ENCODE data around the gene INAVA.
"Not testable (repeated sequence)": the region's sequence is repeated elsewhere in the genome, so short reads cannot be mapped to it uniquely, and the experiment has no call there.

The INAVA gene

GRCh38 chr1:200919386-200919785 is 24.7 kb downstream of the INAVA start:
- no peak for DNase-seq (ENCODE audit: low read depth in 2 of 2)

DNA sequence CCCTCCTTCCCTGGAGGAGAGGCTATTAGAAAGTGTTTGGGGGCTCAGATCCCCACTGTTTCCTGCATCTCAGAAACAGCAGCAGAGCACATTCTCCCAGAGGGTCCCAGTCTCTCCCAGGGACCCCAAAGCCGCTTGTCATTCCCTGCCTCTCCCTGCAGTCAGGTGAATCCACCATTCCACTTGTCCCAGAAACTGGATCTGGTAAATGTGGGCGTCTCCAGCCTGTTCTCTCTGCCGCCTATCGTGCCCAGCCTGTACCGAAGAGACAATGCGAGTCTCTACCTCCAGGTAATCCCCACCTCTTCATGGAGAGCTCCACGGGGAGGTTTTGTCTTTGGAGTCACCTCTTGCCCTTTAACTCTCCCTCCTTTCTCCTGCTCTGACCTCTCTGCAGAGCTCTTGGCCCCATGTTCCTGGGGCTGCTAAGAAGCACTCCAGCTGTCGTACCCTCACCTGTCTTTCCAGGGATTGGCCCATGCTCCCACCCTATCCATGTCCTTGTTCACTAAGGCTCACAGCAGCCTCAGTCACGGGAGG is 26.9 kb downstream of the INAVA start:
- no peak for DNase-seq (ENCODE audit: low read depth in 2 of 2)

DNA sequence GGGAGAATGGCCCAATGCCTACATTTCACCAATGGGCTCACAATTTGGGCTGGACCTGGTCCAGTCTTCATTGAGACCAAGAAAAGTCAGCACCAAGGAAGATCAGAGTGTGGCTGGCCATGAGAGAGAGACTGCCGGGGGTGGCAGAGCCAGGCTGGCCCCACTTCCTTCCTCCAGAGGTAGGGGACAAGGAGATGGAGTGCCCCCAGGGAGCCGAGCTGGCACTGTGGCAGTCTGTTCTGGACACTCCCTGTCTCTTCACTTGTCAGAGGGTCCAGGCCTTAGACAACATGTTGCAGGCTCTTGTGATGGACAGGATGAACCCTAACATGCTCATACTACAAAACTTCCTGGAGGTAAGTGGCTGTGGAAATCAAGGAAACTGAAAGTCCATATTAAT is 27.7 kb downstream of the INAVA start:
- DNase-seq (ENCODE audit: low read depth in 2 of 2): no peak

DNA sequence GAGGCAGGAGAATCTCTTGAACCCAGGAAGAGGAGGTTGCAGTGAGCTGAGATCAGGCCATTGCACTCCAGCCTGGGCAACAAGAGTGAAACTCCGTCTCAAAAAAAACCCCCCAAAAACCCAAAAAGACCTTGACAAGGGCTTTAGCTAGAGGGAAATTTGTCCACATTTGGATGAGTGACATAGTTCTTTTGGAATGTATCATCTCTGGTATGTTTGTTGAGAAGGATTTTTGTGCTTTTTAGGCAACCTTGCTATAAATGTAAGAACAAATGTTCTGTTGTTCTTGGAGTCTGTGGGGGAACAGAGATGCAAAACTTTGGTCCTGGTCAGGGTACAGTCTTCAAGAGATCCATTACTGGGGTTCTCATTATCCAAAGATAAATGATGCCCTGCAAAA is 28.9 kb downstream of the INAVA start:
- no peak for DNase-seq (ENCODE audit: low read depth in 2 of 2)

- no peak for DNase-seq (ENCODE audit: low read depth in 2 of 2)
Measured at GRCh38 chr1:200925831-200926230, 31.1 kb downstream of the INAVA start.

- no peak for DNase-seq (ENCODE audit: low read depth in 2 of 2)
Measured at GRCh38 chr1:200929530-200930278, 35.0 kb downstream of the INAVA start.

DNA sequence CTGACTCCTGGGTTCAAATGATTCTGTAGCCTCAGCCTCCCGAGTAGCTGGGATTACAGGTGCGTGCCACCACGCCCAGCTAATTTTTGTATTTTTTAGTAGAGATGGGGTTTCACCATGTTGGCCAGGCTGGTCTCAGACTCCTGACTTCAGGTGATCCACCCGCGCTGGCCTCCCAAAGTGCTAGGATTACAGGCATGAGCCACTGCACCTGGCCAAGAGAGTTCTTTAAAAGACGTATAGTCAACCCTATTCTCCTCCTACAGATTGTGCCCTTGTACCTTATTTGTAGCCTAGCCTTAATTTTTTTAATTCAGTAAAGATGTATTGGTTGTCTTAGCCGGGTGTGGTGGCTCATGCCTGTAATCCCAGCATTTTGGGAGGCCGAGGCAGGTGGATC is 35.6 kb downstream of the INAVA start:
- DNase-seq (ENCODE audit: low read depth in 2 of 2): not testable (repeated sequence)

- no peak for DNase-seq (ENCODE audit: low read depth in 2 of 2)
Measured at GRCh38 chr1:200931776-200932175, 37.1 kb downstream of the INAVA start.

DNA sequence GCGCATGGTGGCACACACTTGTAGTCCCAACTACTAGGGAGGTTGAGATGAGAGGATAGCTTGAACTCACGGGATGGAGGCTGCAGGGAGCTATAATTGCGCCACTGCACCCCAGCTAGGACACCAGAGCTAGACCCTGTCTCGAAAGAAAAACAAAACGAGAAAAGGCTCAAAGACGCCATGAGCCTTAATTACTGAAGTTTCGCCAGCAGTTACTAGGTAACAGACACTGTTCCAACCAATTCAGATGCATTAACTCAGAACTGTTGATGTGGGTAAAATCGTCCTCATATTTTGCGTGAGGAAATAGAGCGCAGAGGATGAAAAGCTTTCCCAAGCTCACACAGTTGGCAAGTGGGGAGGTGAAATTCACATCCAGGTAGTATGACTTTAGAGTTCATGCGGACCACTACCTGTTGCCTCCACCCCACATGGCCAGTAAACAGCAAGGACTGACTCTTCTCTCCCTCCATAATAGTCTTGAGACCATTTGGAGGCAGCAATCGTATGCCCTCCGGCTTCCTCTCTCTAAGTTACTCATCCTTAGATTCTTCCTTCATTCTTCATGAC is 40.1 kb downstream of the INAVA start:
- no peak for DNase-seq (ENCODE audit: low read depth in 2 of 2)

- not testable (repeated sequence) for DNase-seq (ENCODE audit: low read depth in 2 of 2)
Measured at GRCh38 chr1:200935286-200935962, 40.7 kb downstream of the INAVA start.

GRCh38 chr1:200938955-200939354 is 44.3 kb downstream of the INAVA start:
- DNase-seq (ENCODE audit: low read depth in 2 of 2): peak in 1 of 2 donors; percentile 21

GRCh38 chr1:200945111-200945510 is 50.4 kb downstream of the INAVA start:
- DNase-seq (ENCODE audit: low read depth in 2 of 2): no peak

GRCh38 chr1:200947059-200947566 is 52.4 kb downstream of the INAVA start:
- no peak for DNase-seq (ENCODE audit: low read depth in 2 of 2)

GRCh38 chr1:200949626-200950025 is 54.9 kb downstream of the INAVA start:
- DNase-seq (ENCODE audit: low read depth in 2 of 2): no peak

GRCh38 chr1:200951016-200951415 is 56.3 kb downstream of the INAVA start:
- DNase-seq (ENCODE audit: low read depth in 2 of 2): no peak

- DNase-seq (ENCODE audit: low read depth in 2 of 2): no peak
Measured at GRCh38 chr1:200954434-200954833, 59.7 kb downstream of the INAVA start.

DNA sequence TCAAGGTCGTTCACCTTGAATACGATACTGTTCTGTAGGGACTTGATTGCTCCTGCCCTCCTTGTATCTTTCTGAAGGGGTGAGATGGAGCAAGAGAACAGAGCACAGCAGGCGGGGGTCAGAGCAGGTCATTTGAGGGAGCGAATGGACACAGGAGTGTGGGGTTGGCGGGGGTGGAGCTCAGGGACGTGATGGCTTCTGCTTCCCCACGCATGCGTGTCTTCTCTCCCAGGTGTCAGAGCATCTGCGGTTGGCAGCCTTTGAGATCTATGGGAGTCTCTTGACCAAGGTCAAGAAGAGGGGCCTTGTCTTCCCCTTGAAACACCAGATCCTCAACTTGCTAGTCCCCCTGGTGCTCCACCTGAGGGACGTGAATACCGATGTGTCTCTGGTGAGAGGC is 63.9 kb downstream of the INAVA start:
- DNase-seq (ENCODE audit: low read depth in 2 of 2): no peak

DNA sequence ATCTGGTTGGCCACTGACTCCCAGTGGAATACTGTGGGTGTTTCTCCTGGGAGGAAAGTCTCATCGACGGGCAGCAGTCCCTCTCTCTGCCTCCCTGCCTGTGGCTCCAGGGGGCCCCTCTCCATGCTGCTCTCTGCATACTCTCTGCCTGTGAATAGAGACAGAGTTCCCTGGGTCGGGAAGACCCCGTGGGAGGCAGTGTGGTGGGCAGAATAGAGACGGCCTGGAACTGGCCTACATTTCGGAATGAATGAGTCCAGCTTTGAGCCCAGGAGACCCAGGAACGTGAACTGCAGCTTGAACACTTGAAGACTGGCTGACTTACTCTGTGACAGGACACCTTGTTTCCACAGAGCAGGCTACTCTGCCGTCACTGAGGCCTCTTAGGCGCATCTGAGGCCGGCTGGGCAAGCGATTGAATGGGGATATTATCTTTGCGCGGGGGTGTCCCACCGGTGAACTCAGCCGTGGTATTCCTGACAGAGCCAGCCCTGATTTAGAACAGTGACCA is 64.8 kb downstream of the INAVA start:
- DNase-seq (ENCODE audit: low read depth in 2 of 2): no peak

DNA sequence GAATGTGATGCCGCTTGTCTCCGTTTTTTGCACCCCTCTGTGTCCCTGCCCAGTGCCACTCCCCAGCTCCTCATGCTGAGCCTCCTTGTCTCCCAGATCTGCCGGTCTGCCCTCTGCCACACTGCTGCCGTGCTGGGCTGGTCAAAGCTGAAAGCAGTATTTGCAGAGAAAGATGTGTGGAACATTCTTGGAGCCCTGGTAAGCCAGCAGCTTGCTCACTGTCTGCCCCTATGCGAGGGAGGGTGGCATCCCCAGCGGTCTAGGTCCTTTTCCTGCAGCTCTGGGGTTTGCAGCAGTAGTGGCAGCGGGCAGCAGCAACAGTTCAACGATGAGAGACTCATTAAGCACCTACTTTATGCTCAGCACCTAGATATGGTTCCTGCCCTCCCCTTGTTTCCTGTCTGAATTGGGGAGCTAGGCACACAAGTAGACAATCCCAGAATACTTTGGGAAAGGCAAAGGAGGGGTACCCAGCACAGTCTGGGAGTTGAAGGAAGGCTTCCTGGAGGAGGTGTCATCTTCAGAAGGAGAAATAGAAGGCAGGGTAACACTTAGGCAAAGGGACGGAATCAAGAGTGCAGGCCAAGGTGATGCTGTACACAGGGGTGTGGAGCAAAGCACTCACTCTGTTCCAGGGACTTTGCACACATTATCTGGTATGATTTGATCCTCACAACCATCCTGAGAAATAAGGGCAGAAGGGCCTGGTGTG is 65.7 kb downstream of the INAVA start:
- DNase-seq (ENCODE audit: low read depth in 2 of 2): no peak

DNA sequence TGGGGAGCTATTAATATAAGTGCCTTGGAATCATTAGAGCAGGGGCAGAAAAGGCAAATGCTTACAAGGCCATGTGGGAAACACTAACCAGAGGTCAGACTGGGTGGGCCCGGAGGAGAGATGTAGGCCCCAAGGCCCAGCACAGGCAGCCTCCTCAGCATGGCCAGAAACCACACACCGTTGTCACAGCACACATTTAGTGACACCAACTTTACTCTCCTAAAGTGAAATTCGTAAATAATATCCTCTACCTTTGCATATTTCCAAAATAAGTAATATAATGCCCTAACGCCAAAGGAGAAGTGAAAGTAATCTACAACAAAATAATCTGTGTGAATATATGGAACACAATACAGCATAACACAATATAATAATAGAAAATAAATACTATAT is 66.2 kb downstream of the INAVA start:
- DNase-seq (ENCODE audit: low read depth in 2 of 2): no peak

GRCh38 chr1:200962151-200962550 is 67.5 kb downstream of the INAVA start:
- DNase-seq (ENCODE audit: low read depth in 2 of 2): not testable (repeated sequence)

DNA sequence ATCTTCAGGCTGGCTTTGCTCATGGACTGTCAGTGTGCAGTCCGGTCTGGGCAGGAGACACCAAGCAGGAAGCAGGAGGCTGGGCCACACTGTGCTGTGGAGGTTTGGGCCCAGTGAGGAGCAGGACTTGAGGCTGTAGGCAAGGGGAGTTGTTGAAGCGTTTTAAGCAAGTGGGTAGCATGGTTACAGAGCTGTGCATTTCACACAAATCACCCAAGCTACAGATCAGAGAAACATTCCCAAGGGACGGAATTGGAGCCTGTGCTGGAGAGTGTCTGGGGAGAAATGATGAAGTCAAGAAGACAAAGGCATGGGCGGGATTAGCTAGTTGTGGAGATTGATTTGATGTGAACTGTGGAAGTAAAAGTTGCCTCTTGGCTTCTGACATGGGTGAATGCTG is 67.9 kb downstream of the INAVA start:
- no peak for DNase-seq (ENCODE audit: low read depth in 2 of 2)
